Measurements from ENCODE around the gene GPC5.
A peak's percentile ranks its signal among the peaks of the same experiment; 100 is the strongest.

- peak; percentile 5 for TF ChIP-seq CTCF (IDR thresholded peaks at IDR 0.05; ENCODE audit: low read depth, low read length, missing input control)
- TF ChIP-seq YY1 (IDR thresholded peaks at IDR 0.05), result no peak
- no peak for TF ChIP-seq REST (IDR thresholded peaks at IDR 0.05)
- TF ChIP-seq NR2F2 (IDR thresholded peaks at IDR 0.05), result no peak
- no peak for TF ChIP-seq SP1 (IDR thresholded peaks at IDR 0.05)
- no peak for TF ChIP-seq TAF1 (conservative IDR thresholded peaks at IDR 0.05)
- no peak for TF ChIP-seq MAX (IDR thresholded peaks at IDR 0.05)
- no peak for TF ChIP-seq ATF3 (IDR thresholded peaks at IDR 0.05)
- TF ChIP-seq JUND (IDR thresholded peaks at IDR 0.05), result no peak
- no peak for TF ChIP-seq ZBTB33 (IDR thresholded peaks at IDR 0.05)
- TF ChIP-seq RAD21 (IDR thresholded peaks at IDR 0.05), result peak; percentile 13 to 19
- TF ChIP-seq EGR1 (IDR thresholded peaks at IDR 0.05; ENCODE audit: low read depth in 2 of 2), result no peak
Measured at GRCh38 chr13:92355213-92355612, 956.8 kb downstream of the GPC5 start.
